Measurements from ENCODE around the gene PSMD9.

The PSMD9 gene

GRCh38 chr12:121955258-121956237 lies 67.0 kb downstream of the PSMD9 start:
- DNase-seq (ENCODE audit: low spot score) = no peak

DNA sequence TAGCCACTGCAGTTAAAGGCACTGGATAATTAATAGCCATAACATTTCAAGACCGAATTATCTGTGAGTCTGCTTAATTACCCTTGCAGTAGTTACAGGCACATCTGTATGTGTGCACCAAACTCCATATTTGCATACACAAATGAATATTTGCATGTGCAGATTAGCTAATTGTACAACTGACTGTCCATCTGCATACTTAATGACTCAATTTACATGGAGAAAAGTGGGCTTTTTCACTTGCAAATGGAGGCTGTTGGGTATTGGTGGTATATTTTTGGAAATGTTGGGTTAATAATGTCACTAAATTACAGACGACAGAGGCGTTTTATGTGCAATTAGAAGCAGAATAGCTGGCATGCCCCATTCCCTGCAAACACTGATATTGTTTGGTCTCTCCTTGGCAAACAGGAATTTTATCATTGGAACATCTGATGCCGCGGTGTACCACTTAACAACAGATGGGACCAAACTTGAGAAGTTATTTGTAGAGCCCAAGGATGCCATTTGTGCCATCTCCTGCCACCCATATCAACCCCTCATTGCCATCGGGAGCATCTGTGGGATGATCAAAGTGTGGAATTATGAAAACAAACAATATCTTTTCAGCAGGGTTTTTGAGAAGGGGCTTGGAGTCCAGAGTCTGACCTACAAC lies 69.4 kb downstream of the PSMD9 start:
- no peak for DNase-seq (ENCODE audit: low spot score)

GRCh38 chr12:121958541-121959240 lies 70.1 kb downstream of the PSMD9 start:
- DNase-seq (ENCODE audit: low spot score) = no peak

- DNase-seq (ENCODE audit: low spot score) = no peak
Observed at GRCh38 chr12:121960541-121960940, 72.0 kb downstream of the PSMD9 start.

DNA sequence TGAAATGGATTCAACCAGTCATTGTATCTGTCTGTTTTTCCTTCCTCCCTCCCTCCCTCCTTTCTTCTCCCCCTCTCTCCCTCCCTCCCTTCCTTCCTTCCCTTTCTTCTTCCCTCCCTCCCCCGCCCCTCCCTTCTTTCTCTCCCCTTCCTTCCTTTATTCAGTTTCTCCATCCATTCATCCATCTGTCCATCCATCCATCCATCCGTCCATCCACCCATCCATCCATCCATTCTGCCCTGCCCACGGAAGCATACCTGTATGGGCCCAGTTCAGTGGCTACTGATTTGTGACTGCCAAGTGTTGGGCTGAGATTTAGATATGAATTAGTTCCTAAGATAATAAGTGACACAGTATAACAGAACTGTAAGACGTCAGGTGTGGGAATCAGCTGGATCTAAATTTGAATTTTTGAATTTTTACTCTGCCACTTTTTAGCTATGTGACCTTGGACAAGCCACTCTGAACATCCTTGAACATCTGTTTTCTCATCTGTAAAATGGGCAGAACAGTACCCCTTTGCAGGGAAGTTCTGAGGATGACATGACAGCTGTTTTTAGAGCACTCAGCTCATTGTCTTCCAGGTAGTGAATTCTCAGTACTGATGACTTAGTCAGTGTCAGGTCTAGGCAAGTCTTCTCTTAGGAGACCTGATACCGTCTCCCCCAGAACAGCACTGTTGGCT lies 72.7 kb downstream of the PSMD9 start:
- DNase-seq (ENCODE audit: low spot score) = no peak

DNA sequence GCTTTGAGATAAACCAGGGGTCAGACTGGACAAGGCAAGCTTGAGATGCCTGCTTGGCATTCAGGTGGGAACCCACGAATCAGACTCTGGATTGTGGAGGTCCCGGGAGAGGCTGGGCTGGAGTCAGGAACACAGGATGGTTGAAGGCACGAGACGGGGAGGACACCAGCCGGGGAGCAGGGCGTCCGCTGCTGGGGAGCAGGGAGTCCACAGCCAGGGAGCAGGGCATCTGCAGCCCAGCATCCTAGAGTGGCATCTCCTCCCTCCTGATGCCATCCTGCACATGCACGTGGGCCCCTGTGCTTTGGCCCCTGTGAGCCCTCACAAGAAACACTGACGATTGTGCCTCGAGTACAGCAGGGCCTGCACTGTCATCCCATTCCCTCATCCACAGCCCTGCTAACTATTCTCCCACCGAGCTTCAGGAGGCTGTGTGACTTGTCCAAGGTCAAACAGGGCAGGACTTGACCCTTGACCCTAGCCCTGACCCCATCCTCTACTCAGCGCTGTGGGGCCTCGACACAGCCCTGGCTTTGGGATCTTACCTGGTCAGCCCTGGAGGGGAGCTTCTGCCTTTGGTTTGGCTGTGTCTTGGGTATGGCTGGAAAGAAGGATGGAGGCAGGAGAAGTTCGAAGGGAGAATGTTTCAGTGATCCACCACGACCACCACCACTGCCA lies 74.9 kb downstream of the PSMD9 start:
- no peak for DNase-seq (ENCODE audit: low spot score)

- no peak for DNase-seq (ENCODE audit: low spot score)
Observed at GRCh38 chr12:121964813-121965643, 76.4 kb downstream of the PSMD9 start.

GRCh38 chr12:121966959-121967358 lies 78.4 kb downstream of the PSMD9 start:
- DNase-seq (ENCODE audit: low spot score) = no peak
